ENCODE data around the gene CAMSAP3. TPM values are rescaled to one million over a fixed set of nuclear protein-coding genes. Genes with fewer than 3 reads are reported as not detected.

The CAMSAP3 gene
- total RNA-seq, 1 donor from 2014 or later = 25.6 TPM

DNA sequence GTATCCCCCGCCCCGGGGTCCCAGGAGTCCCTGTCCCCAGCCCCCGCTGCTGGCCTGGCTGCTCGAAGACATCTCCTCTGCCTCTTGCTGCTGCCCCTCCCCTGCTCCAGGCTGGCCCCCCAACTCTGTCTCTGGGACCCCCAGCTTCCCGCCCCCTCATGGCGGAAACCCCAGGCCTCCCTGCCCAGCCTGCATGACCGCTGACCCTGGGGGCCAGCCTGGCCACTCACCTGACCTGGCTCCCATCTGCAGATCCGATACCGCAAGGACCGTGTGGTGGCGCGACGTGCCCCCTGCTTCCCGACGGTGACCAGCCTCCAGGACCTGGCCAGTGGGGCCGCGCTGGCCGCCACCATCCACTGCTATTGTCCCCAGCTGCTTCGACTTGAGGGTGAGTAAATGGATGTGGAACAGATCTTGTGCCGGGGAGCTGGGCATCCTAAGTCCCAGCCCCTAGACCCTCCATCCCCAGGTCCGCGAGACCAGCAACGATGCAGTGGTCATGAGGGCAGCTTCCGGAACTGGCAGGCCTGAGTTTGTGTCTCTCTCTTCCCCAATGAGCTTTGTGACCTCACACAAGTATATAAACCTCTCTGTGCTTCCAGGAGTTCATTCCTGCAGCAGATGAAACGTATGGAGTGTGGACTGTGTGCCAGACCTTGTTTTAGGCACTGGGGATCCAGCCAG, 12.4 kb downstream of the CAMSAP3 start:
- Histone ChIP-seq H3K27ac (no peak overlapping the region), H3K4me3 (no peak overlapping the region), H3K4me1 (no peaks in the 10 kb centered on the region), H3K27me3 (ENCODE audit: low read depth) (peaks cover 4% of the 10 kb centered on the region), H3K9me3 (no peaks in the 10 kb centered on the region), H3K36me3 (peaks cover 35% of the 10 kb centered on the region)
- DNase-seq (no peak), ATAC-seq (no peak)
- intact Hi-C loops (cut with DNase I) = no loop called here
- TF ChIP-seq, protein P1, sequence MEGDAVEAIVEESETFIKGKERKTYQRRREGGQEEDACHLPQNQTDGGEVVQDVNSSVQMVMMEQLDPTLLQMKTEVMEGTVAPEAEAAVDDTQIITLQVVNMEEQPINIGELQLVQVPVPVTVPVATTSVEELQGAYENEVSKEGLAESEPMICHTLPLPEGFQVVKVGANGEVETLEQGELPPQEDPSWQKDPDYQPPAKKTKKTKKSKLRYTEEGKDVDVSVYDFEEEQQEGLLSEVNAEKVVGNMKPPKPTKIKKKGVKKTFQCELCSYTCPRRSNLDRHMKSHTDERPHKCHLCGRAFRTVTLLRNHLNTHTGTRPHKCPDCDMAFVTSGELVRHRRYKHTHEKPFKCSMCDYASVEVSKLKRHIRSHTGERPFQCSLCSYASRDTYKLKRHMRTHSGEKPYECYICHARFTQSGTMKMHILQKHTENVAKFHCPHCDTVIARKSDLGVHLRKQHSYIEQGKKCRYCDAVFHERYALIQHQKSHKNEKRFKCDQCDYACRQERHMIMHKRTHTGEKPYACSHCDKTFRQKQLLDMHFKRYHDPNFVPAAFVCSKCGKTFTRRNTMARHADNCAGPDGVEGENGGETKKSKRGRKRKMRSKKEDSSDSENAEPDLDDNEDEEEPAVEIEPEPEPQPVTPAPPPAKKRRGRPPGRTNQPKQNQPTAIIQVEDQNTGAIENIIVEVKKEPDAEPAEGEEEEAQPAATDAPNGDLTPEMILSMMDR (IDR thresholded peaks at IDR 0.05) = no peak

DNA sequence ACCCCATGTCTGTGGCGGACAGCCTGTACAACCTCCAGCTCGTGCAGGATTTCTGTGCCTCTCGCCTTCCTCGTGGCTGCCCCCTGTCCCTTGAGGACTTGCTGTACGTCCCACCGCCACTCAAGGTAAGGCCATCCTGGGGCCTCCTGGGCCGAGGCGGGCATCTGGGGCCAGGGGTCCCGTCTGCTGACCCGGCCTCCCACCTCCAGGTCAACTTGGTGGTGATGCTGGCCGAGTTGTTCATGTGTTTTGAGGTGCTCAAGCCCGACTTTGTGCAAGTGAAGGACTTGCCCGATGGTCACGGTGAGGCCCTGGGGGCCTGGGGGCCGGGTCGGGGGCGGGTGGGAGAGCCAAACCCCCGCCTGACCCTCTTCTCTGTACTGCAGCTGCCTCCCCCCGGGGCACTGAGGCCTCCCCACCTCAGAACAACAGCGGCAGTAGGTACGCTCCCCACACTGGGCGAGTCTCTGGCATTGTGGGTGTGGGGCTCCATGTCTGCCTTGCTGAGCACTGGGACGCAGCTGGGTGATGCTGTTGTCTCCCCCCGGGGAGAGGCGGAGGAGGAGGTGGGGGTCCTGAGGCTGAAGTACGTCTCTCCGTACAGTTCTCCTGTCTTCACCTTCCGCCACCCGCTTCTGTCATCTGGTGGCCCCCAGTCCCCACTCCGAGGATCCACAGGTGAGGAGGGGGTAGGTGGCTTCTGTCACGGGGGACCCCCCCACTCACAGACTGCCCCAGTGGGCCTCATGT, 15.0 kb downstream of the CAMSAP3 start:
- TF ChIP-seq, protein P1 (IDR thresholded peaks at IDR 0.05) = no peak
- DNase-seq (no peak), ATAC-seq (no peak)
- Histone ChIP-seq H3K4me1 (no peaks in the 10 kb centered on the region), H3K4me3 (no peak overlapping the region), H3K9me3 (no peaks in the 10 kb centered on the region), H3K27ac (no peak overlapping the region), H3K36me3 (peaks cover 35% of the 10 kb centered on the region), H3K27me3 (ENCODE audit: low read depth) (no peaks in the 10 kb centered on the region)
- intact Hi-C loops (cut with DNase I) = no loop called here

DNA sequence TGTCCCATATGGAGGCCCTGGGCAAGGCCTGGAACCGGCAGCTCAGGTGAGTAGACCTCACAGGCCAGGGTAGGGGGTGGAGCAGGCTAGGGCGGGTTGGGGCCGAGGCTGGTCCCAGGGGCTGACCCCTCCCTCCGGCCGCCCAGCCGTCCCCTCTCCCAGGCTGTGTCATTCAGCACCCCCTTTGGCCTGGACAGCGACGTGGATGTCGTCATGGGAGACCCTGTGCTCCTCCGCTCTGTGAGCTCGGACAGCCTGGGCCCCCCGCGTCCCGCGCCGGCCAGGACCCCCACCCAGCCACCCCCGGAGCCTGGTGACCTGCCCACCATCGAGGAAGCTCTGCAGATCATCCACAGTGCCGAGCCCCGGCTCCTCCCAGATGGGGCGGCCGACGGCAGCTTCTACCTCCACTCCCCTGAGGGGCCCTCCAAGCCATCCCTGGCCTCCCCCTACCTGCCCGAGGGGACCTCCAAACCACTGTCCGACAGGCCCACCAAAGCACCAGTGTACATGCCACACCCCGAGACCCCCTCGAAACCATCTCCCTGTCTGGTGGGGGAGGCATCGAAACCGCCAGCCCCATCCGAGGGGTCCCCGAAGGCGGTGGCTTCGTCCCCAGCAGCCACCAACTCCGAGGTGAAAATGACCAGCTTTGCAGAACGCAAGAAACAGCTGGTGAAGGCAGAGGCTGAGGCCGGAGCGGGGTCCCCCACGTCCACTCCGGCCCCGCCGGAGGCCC, 16.0 kb downstream of the CAMSAP3 start:
- no peak for ATAC-seq
- Histone ChIP-seq H3K4me1 (no peaks in the 10 kb centered on the region), H3K4me3 (no peak overlapping the region), H3K36me3 (peaks cover 31% of the 10 kb centered on the region), H3K27ac (no peak overlapping the region), H3K9me3 (no peaks in the 10 kb centered on the region), H3K27me3 (ENCODE audit: low read depth) (no peaks in the 10 kb centered on the region)
- DNase-seq = no peak
- TF ChIP-seq, protein P1 (IDR thresholded peaks at IDR 0.05) = no peak
- intact Hi-C loops (cut with DNase I) = no loop called here

DNA sequence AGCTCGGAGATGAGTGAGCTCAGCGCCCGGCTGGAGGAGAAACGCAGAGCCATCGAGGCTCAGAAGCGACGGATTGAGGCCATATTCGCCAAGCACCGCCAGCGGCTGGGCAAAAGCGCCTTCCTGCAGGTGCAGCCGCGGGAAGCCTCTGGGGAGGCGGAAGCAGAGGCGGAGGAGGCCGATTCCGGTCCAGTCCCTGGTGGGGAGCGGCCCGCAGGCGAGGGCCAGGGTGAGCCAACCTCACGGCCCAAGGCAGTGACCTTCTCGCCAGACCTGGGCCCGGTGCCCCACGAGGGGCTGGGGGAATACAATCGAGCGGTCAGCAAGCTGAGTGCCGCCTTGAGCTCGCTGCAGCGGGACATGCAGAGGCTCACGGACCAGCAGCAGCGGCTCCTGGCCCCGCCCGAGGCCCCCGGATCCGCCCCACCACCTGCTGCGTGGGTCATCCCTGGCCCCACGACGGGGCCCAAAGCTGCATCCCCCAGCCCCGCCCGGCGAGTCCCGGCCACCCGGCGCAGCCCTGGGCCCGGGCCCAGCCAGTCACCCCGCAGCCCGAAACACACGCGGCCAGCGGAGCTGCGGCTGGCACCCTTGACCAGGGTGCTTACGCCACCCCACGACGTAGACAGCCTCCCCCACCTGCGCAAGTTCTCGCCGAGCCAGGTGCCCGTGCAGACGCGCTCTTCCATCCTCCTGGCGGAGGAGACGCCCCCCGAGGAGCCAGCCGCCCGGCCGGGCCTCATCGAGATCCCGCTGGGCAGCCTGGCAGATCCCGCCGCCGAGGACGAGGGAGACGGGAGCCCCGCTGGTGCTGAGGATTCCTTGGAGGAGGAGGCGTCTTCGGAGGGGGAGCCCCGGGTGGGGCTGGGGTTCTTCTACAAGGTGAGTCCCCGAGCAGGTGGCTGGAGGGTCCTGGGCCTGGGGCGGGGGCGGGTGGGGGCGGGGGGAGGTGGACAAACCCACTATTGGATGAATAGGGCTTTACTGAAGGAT, 16.9 kb downstream of the CAMSAP3 start:
- intact Hi-C loops (cut with DNase I) = no loop called here
- peaks cover 2% of the 10 kb centered on the region for H3K4me1 ChIP-seq
- peaks cover 33% of the 10 kb centered on the region for H3K36me3 ChIP-seq
- TF ChIP-seq, protein P1 (IDR thresholded peaks at IDR 0.05) = no peak
- ATAC-seq (no peak), DNase-seq (no peak)
- no peak overlapping the region for H3K4me3 ChIP-seq
- H3K27ac ChIP-seq = no peak overlapping the region
- H3K9me3 ChIP-seq = no peaks in the 10 kb centered on the region
- H3K27me3 ChIP-seq (ENCODE audit: low read depth) = no peaks in the 10 kb centered on the region
